Activated CD8-positive, alpha-beta T cell treated with anti-CD3 and anti-CD28 coated beads for 36 hours (primary cell): ENCODE measurements around the gene IVL. TPM values are rescaled to one million over a fixed set of nuclear protein-coding genes. Genes with fewer than 3 reads are reported as not detected.

Source experiments
- ATAC-seq: fragments of 200-7000 bp; cut with Tn5 transposase; one replicate; pipeline ENCODE4 v1.10.0; 2021; ENCODE audit warnings: mild to moderate bottlenecking, moderate library complexity
- CTCF ChIA-PET: fragments of 350-600 bp; sonication (Branson Sonifier 250); formaldehyde crosslinking; loops from one replicate; lab custom pipeline; 2021; ENCODE audit warnings: antibody characterized with exemption; lab: Charles Lee
- POLR2A ChIA-PET: fragments of 350-600 bp; sonication (Branson Sonifier 250); formaldehyde crosslinking; loops from one replicate; lab custom pipeline; 2021; ENCODE audit warnings: antibody characterized with exemption; lab: Charles Lee
- DNase-seq: peaks from one replicate; pipeline ENCODE4 v3.0.0-alpha.2; 2020
- H3K27ac Mint-ChIP-seq: one replicate; pipeline ENCODE4 v1.8.0; 2021; ENCODE audit warnings: mild to moderate bottlenecking, mixed read lengths
- H3K27me3 Mint-ChIP-seq: one replicate; pipeline ENCODE4 v1.8.0; 2021; ENCODE audit warnings: mixed read lengths
- H3K36me3 Mint-ChIP-seq: one replicate; pipeline ENCODE4 v1.8.0; 2021; ENCODE audit warnings: low read depth, mixed read lengths
- H3K4me1 Mint-ChIP-seq: one replicate; pipeline ENCODE4 v1.8.0; 2021; ENCODE audit warnings: low read depth, mixed read lengths
- H3K4me3 Mint-ChIP-seq: one replicate; pipeline ENCODE4 v1.8.0; 2021; ENCODE audit warnings: mild to moderate bottlenecking, moderate library complexity, mixed read lengths
- H3K9me3 Mint-ChIP-seq: one replicate; pipeline ENCODE4 v1.8.0; 2021; ENCODE audit warnings: mixed read lengths
- CTCF ChIP-seq: fragments of 200-600 bp; IDR thresholded peaks from one replicate; pipeline ENCODE4 v1.8.0; 2022; ENCODE audit warnings: antibody characterized with exemption, mild to moderate bottlenecking
- intact Hi-C: fragments of 100-400 bp; cut with micrococcal nuclease; formaldehyde crosslinking; loops from one replicate; pipeline ENCODE4 v1.10.0; 2022
- total RNA-seq, 2 experiments: library from RNA; stranded (reverse); gene quantifications; one replicate each; pipeline ENCODE4 v1.2.3, GENCODE V29; 2021

Gene IVL
- total RNA-seq, 2 experiments from 2014 or later = not detected

GRCh38 chr1:152901631-152902030, 6.7 kb upstream of the IVL start:
- Mint-ChIP-seq H3K27me3 (peaks cover 20% of the 10 kb centered on the region), H3K36me3 (no peaks in the 10 kb centered on the region), H3K4me1 (no peaks in the 10 kb centered on the region), H3K9me3 (no peaks in the 10 kb centered on the region), H3K27ac (no peak overlapping the region), H3K4me3 (no peak overlapping the region)
- no peak for TF ChIP-seq CTCF
- ChIA-PET CTCF (no interaction called here), POLR2A (interaction anchor here (0.6 kb wide), 1 partner anchor 48 kb away, joined by 3 read pairs; no protein-coding TSS in a partner anchor)
- ATAC-seq (no peak), DNase-seq (no peak)
- intact Hi-C loops = no loop called here

- H3K27ac Mint-ChIP-seq = no peak overlapping the region
- no peaks in the 10 kb centered on the region for H3K36me3 Mint-ChIP-seq
- peaks cover under 1% of the 10 kb centered on the region for H3K4me1 Mint-ChIP-seq
- CTCF ChIA-PET = no interaction called here
- peaks cover 20% of the 10 kb centered on the region for H3K27me3 Mint-ChIP-seq
- H3K9me3 Mint-ChIP-seq = no peaks in the 10 kb centered on the region
- DNase-seq = no peak
- H3K4me3 Mint-ChIP-seq = no peak overlapping the region
- TF ChIP-seq CTCF = no peak
- no peak for ATAC-seq
- intact Hi-C loops = no loop called here
- POLR2A ChIA-PET = no interaction called here
Observed at GRCh38 chr1:152902636-152903035, 5.7 kb upstream of the IVL start.

GRCh38 chr1:152904688-152905440, 3.5 kb upstream of the IVL start:
- TF ChIP-seq CTCF = no peak
- POLR2A ChIA-PET = no interaction called here

GRCh38 chr1:152906023-152906565, 2.3 kb upstream of the IVL start:
- Mint-ChIP-seq H3K9me3 (no peaks in the 10 kb centered on the region), H3K27ac (no peak overlapping the region), H3K27me3 (peaks cover 29% of the 10 kb centered on the region), H3K4me1 (peaks cover 6% of the 10 kb centered on the region), H3K4me3 (no peak overlapping the region), H3K36me3 (no peaks in the 10 kb centered on the region)
- no peak for TF ChIP-seq CTCF
- intact Hi-C loops = no loop called here
- DNase-seq (no peak), ATAC-seq (no peak)
- ChIA-PET CTCF (interaction anchor here (0.8 kb wide), 1 partner anchor 9 kb away, joined by 3 read pairs; no protein-coding TSS in a partner anchor), POLR2A (no interaction called here)

More at GRCh38 chr1:152904688-152905440, 3.5 kb upstream of the IVL start:
- Mint-ChIP-seq H3K27me3 (peaks cover 30% of the 10 kb centered on the region), H3K27ac (no peak overlapping the region), H3K4me3 (no peak overlapping the region), H3K4me1 (peaks cover 6% of the 10 kb centered on the region), H3K9me3 (no peaks in the 10 kb centered on the region), H3K36me3 (no peaks in the 10 kb centered on the region)
- CTCF ChIA-PET = no interaction called here
- ATAC-seq (no peak), DNase-seq (no peak)
- intact Hi-C loops = no loop called here

- no peak for DNase-seq
- Mint-ChIP-seq H3K9me3 (no peaks in the 10 kb centered on the region), H3K36me3 (no peaks in the 10 kb centered on the region), H3K4me1 (peaks cover 6% of the 10 kb centered on the region), H3K4me3 (no peak overlapping the region), H3K27ac (no peak overlapping the region), H3K27me3 (peaks cover 33% of the 10 kb centered on the region)
- ChIA-PET POLR2A (no interaction called here), CTCF (no interaction called here)
- no peak for TF ChIP-seq CTCF
- intact Hi-C loops = no loop called here
- ATAC-seq = no peak
Observed at GRCh38 chr1:152909206-152909605, 860 bp downstream of the IVL start.
